Measurements from ENCODE around the gene FMO2.

DNA sequence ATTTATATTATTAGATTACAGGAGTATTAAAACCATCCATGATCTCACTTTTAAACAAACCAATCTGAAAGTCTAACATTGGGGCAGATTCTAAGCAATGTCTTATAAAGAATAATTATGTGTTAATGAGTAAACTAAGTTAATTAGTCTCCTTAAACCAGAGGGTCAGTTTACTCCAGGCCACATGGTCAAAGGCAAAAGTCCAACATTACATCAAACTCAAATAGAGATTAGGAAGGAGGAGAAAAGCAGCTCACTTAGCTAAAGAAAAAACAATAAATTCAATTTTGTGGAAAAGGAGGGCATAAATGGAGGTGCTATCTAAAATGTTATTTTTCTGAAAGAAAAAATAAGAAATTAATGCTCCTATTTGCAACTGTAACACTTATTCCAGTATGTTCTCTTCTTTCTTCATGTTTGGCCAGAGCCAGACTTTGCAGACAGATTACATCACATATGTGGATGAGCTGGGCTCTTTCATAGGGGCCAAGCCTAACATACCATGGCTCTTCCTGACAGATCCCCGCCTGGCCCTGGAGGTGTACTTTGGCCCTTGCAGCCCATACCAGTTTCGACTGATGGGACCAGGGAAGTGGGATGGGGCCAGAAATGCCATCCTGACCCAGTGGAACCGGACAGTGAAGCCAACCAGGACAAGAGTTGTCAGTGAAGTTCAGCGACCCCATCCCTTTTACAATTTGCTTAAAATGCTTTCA lies 24.3 kb upstream of the FMO2 start:
- TF ChIP-seq, protein P1, sequence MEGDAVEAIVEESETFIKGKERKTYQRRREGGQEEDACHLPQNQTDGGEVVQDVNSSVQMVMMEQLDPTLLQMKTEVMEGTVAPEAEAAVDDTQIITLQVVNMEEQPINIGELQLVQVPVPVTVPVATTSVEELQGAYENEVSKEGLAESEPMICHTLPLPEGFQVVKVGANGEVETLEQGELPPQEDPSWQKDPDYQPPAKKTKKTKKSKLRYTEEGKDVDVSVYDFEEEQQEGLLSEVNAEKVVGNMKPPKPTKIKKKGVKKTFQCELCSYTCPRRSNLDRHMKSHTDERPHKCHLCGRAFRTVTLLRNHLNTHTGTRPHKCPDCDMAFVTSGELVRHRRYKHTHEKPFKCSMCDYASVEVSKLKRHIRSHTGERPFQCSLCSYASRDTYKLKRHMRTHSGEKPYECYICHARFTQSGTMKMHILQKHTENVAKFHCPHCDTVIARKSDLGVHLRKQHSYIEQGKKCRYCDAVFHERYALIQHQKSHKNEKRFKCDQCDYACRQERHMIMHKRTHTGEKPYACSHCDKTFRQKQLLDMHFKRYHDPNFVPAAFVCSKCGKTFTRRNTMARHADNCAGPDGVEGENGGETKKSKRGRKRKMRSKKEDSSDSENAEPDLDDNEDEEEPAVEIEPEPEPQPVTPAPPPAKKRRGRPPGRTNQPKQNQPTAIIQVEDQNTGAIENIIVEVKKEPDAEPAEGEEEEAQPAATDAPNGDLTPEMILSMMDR (IDR thresholded peaks at IDR 0.05) = no peak
- no peak for TF ChIP-seq POLR2A (IDR thresholded peaks at IDR 0.05)
